NT2/D1 (cell line): Measurements from ENCODE around the gene CTCF.

ENCODE experiments used
- DNase-seq: peaks from one replicate; pipeline ENCODE4 v3.0.0-alpha.2; 2011; ENCODE audit warnings: low read depth, low spot score
- H3K27me3 ChIP-seq: 2 replicates; pipeline ENCODE4 v1.6.0; 2011; ENCODE audit warnings: mild to moderate bottlenecking; ENCODE audit not compliant: insufficient read length, insufficient read depth
- H3K36me3 ChIP-seq: 2 replicates; pipeline ENCODE4 v1.6.1; 2011; ENCODE audit warnings: mild to moderate bottlenecking, low read length, mixed read lengths; ENCODE audit not compliant: insufficient read depth, insufficient read length
- H3K4me1 ChIP-seq: 2 replicates; pipeline ENCODE4 v1.5.1; 2011; ENCODE audit not compliant: insufficient read depth, insufficient read length
- H3K4me3 ChIP-seq: 2 replicates; pipeline ENCODE4 v1.5.1; 2011; ENCODE audit warnings: low read depth; ENCODE audit not compliant: insufficient read length
- H3K9ac ChIP-seq: 2 replicates; pipeline ENCODE4 v1.6.0; 2011; ENCODE audit warnings: low read depth; ENCODE audit not compliant: insufficient read length
- H3K9me3 ChIP-seq: 2 replicates; pipeline ENCODE4 v1.5.1; 2011; ENCODE audit warnings: mild to moderate bottlenecking, low read length; ENCODE audit not compliant: insufficient read depth
- SUZ12 ChIP-seq: IDR thresholded peaks from 2 replicates; pipeline ENCODE4 v1.6.1; 2011; ENCODE audit not compliant: insufficient read length, insufficient read depth; ENCODE audit errors: extremely low read depth
- YY1 ChIP-seq: IDR thresholded peaks from 2 replicates; pipeline ENCODE4 v1.6.1; 2011; ENCODE audit not compliant: insufficient read length, insufficient read depth
- ZNF274 ChIP-seq: IDR thresholded peaks from 2 replicates; pipeline ENCODE4 v1.6.1; 2011; ENCODE audit warnings: mild to moderate bottlenecking, low read depth, low read length

Gene CTCF

DNA sequence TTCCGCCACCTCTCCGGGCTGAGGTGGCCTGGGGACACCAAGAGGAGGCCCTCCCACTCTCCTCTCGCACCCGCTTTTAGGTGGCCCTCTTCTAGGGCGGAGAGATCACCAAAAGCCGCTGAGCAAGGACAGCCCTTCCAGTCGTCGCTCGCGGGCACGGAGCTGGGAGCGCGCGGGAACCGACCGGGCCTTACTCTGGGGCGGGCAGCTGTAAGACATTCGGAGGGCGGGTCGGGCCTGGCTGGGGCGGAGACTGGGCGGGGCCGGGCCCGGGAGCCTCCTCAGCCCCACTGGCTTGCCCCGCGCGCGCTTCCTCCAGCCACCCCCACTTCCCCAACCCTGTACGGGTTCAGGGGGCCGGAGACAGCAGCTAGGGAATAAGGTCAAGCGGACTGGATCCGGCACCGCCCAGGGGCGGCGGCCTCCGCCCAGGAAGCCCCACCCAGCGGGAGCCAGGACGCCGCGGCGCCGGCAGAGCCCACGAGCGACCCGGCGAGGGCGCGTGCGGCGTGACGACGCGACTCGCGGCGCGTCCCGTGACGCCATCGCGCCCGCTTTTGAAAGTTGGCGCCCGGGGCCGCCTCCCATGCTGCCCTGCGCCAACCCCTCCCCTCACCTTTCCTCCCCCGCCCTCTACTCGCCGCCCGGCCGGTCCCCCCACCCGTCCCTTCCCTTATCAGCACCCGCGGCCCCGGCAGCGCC lies 351 bp upstream of the CTCF start:
- no peaks in the 10 kb centered on the region for H3K9me3 ChIP-seq
- H3K4me3 ChIP-seq = peak overlapping the region; percentile 90
- H3K9ac ChIP-seq = peak overlapping the region; percentile 95
- no peak for TF ChIP-seq SUZ12
- TF ChIP-seq ZNF274 = no peak
- TF ChIP-seq YY1 = no peak
- no peaks in the 10 kb centered on the region for H3K27me3 ChIP-seq
- peaks cover 3% of the 10 kb centered on the region for H3K4me1 ChIP-seq
- peak; percentile 95 for DNase-seq
- H3K36me3 ChIP-seq = no peaks in the 10 kb centered on the region

- Histone ChIP-seq H3K9ac (peak overlapping the region; percentile 99), H3K4me1 (peaks cover 3% of the 10 kb centered on the region), H3K36me3 (no peaks in the 10 kb centered on the region), H3K4me3 (peak overlapping the region; percentile 90), H3K9me3 (no peaks in the 10 kb centered on the region), H3K27me3 (no peaks in the 10 kb centered on the region)
- DNase-seq = peak; percentile 56
- no peak for TF ChIP-seq YY1
- TF ChIP-seq ZNF274 = no peak
- TF ChIP-seq SUZ12 = no peak
Measured at GRCh38 chr16:67562918-67563707, 787 bp downstream of the CTCF start.

GRCh38 chr16:67563708-67564468 lies 1.6 kb downstream of the CTCF start:
- TF ChIP-seq ZNF274 (no peak), YY1 (no peak), SUZ12 (no peak)
- Histone ChIP-seq H3K9ac (peak overlapping the region; percentile 99), H3K27me3 (no peaks in the 10 kb centered on the region), H3K4me3 (peak overlapping the region; percentile 90), H3K9me3 (no peaks in the 10 kb centered on the region), H3K36me3 (no peaks in the 10 kb centered on the region), H3K4me1 (peaks cover 3% of the 10 kb centered on the region)
- DNase-seq = no peak

DNA sequence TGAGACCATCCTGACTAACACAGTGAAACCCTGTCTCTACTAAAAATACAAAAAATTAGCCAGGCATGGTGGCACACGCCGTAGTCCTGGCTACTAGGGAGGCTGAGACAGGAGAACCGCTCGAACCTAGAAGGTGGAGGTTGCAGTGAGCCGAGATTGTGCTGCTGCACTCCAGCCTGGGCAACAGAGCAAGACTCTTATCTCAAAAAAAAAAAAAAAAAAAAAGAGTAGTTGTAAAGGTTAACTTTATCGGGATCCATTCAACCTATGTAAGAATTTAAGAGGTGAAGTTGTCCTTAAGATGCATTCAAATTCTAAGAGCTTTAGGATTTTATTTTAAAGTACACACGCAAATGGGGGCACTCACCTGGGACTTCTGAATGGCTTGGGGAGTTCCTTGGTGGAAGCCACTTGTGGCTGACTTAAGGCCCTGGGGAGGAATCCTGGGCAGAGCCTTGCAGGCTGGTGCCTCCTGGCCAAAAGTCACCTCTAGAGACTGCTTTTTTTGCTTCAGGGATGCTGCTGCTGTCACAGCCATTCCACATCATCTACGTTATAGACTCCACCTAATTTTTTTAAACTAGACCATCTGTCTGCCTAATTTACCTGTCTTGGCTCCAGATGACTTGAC lies 3.3 kb downstream of the CTCF start:
- H3K4me3 ChIP-seq = no peak overlapping the region
- H3K9ac ChIP-seq = no peak overlapping the region
- TF ChIP-seq YY1 (no peak), ZNF274 (no peak), SUZ12 (no peak)
- peaks cover 3% of the 10 kb centered on the region for H3K4me1 ChIP-seq
- H3K9me3 ChIP-seq = no peaks in the 10 kb centered on the region
- no peak for DNase-seq
- no peaks in the 10 kb centered on the region for H3K27me3 ChIP-seq
- no peaks in the 10 kb centered on the region for H3K36me3 ChIP-seq

DNA sequence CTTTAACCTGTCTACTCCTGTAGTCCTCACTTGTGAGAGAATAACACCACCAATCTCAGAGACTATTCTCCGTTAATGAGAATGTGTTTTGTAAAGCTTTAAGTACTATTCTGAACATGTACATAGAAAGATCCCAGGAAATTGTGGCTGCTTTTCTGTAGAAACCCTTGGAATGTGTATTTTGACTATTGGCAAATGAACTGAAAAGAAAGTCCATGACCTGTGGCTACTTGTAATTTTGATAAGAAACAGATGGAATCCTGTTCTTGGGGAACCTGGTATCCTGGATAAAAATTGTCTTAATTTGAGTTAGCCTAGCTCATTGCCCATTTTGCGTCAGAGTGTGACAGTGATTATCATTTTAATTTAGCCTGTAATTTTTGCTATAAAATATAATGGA lies 9.1 kb downstream of the CTCF start:
- H3K27me3 ChIP-seq = no peaks in the 10 kb centered on the region
- no peaks in the 10 kb centered on the region for H3K4me1 ChIP-seq
- peaks cover 44% of the 10 kb centered on the region for H3K36me3 ChIP-seq
- no peaks in the 10 kb centered on the region for H3K9me3 ChIP-seq
- TF ChIP-seq SUZ12 = no peak
- no peak for TF ChIP-seq ZNF274
- TF ChIP-seq YY1 = no peak
- DNase-seq = no peak
- H3K4me3 ChIP-seq = no peak overlapping the region
- no peak overlapping the region for H3K9ac ChIP-seq

DNA sequence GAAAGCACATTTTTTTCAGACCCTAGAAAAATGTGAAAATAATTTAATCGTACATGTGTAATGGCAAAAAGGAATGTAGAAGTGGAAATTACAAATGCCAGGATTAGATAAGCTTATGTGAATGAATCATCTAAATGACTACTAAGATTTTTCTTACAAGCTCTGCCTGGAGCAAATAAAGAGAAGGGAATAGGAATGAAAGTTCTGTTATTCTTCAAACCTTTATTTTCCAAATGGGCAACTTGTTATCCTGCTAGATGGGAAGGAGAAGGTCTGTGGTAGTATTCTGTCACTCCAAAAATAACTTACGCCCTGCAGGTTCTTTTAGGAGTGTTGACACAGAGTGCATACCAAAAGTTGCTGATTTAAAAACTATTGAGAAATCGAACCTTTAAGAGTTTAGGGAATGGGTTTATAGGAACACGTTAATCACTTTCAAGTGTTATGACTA lies 9.7 kb downstream of the CTCF start:
- Histone ChIP-seq H3K9ac (no peak overlapping the region), H3K27me3 (no peaks in the 10 kb centered on the region), H3K9me3 (no peaks in the 10 kb centered on the region), H3K36me3 (peaks cover 44% of the 10 kb centered on the region), H3K4me1 (no peaks in the 10 kb centered on the region), H3K4me3 (no peak overlapping the region)
- DNase-seq = no peak
- TF ChIP-seq ZNF274 (no peak), SUZ12 (no peak), YY1 (no peak)
